GM19468 (cell line): ENCODE data around the gene SUDS3.

Experiments used
- ATAC-seq: cut with Tn5 transposase; IDR thresholded peaks from one replicate; pipeline ENCODE4 v1.9.1; 2021; ENCODE audit warnings: mild to moderate bottlenecking, moderate library complexity, moderate number of reproducible peaks; ENCODE audit not compliant: unreplicated experiment; ENCODE audit errors: extremely low read depth

SUDS3 gene

GRCh38 chr12:118355843-118356242, 20.5 kb upstream of the SUDS3 start:
- no peak for ATAC-seq

DNA sequence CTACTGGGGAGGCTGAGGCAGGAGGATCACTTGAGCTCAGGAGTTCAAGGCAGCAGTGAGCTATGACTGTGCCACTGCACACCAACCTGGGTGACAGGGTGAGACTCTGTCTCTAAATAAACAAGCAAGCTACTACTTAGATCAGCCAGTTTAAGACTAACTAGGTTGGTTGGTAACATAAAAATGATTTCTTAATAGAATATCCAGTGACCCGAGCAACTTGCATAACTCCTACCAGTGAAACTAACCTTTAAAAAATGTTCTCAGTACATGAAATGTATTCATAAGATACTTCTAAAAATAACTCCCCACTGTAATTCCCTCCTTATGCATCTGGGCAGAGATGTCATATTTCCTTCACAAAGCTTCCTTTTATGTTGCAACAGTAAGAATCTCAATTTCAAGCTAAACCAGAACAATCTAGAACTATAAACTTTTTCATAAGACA, 19.5 kb upstream of the SUDS3 start:
- ATAC-seq = no peak

GRCh38 chr12:118357257-118358007, 18.9 kb upstream of the SUDS3 start:
- peak; percentile 35 for ATAC-seq

DNA sequence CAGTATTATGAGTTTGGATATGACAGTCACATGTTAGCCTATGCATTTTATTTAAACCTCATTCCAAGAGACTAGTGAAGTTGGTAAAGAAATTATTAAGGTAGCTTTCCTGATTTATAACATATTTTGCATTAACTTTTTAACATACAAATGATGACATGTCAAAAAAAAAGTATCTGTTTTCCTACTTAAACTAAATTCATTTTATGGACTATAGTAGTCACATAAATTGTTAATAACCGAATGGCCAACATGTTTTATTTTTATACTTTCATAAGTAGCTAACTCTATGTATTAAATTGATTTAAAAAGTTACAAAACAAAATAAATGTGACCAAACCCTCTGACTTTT, 18.4 kb upstream of the SUDS3 start:
- ATAC-seq = no peak

DNA sequence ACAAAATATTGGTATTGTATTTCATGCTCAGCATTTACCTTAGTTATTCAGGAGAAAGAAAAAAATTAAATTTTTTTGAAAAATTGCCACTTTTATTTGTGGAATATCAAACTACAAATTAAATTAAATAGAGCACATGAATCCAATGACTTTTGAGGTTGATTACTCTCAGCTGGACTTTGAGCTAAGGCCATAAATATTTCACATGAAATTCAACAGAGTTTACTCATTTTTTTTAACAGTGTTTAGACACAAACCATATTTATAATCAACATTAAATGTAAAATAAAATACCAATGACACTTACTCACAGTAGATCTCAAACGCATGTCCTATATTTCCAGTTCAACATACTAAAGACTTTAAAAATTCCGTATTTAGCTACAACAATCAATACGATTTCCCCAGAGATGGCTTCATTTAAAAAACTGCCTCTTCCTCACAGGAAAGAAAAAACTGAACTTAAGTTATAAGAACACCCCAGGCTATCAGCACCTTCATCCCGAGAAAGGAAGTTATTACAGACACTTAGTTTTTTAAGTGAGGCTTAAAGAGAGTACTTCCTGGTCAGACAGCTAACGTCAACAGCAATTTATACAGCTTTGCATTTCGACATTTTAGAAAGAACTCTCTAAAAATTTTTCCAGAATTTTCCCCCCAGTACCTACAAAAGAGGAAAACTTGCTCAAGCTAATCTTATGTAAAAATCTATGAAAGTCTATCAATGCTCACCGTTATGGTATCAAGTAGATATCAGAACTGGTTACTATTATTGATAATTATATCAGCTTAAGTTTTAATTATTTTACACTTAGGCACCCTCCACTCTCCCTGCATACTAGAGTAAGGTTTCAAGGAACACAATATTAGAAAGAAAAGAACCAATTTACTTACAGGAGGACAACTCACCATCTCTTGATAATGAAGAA, 17.5 kb upstream of the SUDS3 start:
- no peak for ATAC-seq

DNA sequence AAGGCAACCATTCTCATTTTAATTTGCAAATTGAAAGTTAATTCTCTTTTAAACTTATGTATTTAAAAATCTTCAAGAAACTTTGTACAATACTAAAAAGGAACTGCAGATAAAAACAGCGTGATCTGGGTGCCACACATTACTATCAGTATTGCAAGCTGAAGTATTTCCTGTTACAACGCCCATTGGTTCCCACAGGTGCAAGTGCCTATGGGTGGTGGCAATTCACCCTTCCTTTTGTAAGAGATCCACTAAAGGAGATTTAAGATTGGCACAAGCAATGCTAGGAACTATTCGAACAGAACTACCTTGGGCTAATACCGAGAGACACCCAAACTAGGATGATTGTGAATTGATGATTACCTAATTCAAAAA, 16.8 kb upstream of the SUDS3 start:
- ATAC-seq = no peak

GRCh38 chr12:118361092-118361404, 15.3 kb upstream of the SUDS3 start:
- ATAC-seq = no peak

GRCh38 chr12:118361889-118362288, 14.5 kb upstream of the SUDS3 start:
- ATAC-seq = no peak

- ATAC-seq = no peak
These were observed 7.5 kb upstream of the SUDS3 start for GRCh38 chr12:118368821-118369220.

- ATAC-seq = no peak
These were observed 5.8 kb upstream of the SUDS3 start for GRCh38 chr12:118370601-118371000.

DNA sequence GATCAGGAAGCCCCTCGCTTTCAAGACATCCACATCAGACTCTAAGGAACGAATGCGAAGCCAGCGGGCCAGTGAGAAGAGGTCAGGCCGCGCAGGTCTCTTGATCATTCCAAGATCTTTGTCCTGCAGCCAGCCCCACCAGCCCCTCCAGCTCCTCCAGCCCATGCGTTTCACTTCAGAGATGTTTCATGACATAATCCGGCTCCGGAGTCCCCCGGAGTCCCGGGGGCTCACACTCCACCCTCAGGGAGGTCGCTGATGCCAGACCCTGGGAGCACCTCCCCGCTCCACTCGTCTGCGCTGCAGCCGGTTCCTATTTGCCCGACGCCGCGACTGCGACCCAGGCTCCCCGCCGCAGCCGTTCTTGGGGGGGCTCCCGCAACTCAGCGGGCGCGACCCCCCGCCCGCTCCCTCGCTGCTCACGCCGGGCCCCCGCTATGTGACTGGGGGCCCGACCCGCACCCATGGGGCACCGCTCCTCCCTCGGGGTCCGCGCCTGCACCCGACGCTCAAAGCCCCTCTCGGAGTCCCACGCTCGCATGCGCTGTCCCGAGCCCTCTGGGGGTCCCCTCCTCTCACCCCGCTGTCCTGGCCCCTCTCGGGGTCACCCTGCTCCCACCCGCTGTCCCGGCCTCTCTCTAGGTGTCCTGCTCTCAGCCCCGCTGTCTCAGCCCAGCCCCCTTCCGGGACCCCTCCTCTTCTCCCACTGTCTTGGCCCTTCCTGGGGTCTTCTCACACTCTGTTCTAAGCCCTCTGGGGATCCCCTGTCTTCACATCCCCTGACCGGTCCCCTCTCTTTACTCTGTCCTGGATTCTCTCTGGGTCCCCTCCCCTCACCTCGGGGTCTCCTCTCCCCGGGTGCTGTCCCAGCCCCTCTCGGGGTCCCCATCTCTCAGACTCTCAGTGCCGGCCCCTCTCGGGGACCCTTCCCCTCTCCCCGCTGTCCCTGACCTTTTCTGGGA, 4.8 kb upstream of the SUDS3 start:
- ATAC-seq = no peak

DNA sequence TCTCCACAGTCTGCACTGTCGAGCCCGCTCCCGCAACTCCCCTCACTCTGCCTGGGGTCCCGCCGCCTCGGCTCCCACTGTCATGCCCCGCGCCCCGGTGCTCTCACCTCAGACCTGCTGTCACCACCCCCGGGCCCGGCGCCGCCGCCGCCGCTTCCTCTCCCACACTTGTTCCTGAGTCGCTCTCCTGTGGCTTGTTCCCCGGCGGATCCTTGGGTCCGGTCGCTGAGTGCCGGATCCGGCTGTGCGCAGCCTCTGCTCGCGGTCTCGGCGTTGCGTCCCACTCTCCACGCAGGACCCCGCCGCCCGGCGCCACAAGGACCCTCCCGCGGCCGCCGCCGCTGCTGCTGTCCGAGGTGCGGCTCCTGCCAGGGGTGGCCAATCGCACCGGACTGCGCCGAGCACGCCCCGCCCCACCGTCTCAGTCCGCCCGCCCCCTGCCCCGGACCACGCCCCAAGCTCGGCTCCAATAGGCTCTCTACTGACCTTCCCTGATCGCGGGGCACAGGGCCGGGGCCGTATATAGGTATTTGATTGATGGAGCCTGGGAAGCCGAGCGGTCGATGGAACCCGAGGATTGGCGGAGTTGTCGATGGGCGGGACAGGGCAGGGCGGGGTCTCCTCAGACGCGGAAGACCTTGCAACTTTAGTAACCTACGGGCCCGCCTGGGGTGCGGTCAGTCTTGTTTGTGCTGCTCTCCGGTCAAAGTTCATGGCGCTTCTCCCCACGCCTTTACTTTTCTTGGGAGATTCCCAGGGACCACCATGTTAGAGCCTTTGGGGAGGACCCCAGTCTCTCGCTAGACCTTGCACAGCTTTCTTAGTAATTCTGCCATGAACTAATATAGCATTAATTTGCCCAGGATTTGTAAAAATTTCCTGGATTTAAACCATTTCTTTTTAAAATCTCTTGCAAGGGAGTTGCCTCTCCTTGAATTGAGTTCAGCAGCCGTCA, 3.5 kb upstream of the SUDS3 start, which contains the start of gene TAOK3:
Gene TAOK3, minus strand, starts transcription at position 367 of the 955 bp plus-strand sequence. CDS start 117,340 bp downstream, outside the sequence.
- ATAC-seq = peak; percentile 57

- ATAC-seq = no peak
These were observed 2.7 kb upstream of the SUDS3 start for GRCh38 chr12:118373616-118374015.

DNA sequence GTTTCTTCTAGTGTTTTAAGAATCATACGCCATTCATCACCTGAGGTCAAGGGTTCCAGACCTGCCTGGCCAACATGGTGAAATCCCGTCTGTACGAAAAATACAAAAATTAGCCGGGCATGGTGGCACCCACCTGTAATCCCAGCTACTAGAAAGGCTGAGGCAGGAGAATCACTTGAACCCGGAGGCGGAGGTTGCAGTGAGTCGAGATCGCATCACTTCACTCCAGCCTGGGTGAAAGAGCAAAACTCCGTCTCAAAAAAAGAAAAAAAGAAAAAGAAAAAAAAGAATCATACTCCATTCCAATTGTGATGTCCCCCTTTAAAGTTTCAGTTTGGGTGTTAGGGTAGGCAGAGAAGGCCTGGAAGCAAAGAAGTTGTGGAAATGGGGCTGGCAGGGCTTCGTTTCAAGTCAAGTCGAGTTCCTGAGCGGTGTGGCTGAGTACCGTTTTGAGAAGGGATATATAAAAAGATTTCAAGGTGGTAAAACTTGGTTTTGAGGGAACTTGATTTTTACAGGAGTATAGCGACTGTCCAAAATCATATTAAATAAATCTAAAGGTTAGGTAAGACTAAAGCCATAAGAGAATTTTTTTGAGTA, 2.1 kb upstream of the SUDS3 start:
- no peak for ATAC-seq

GRCh38 chr12:118374909-118375308, 1.4 kb upstream of the SUDS3 start:
- no peak for ATAC-seq

- ATAC-seq = no peak
These were observed 1.0 kb upstream of the SUDS3 start for GRCh38 chr12:118375348-118375747.

DNA sequence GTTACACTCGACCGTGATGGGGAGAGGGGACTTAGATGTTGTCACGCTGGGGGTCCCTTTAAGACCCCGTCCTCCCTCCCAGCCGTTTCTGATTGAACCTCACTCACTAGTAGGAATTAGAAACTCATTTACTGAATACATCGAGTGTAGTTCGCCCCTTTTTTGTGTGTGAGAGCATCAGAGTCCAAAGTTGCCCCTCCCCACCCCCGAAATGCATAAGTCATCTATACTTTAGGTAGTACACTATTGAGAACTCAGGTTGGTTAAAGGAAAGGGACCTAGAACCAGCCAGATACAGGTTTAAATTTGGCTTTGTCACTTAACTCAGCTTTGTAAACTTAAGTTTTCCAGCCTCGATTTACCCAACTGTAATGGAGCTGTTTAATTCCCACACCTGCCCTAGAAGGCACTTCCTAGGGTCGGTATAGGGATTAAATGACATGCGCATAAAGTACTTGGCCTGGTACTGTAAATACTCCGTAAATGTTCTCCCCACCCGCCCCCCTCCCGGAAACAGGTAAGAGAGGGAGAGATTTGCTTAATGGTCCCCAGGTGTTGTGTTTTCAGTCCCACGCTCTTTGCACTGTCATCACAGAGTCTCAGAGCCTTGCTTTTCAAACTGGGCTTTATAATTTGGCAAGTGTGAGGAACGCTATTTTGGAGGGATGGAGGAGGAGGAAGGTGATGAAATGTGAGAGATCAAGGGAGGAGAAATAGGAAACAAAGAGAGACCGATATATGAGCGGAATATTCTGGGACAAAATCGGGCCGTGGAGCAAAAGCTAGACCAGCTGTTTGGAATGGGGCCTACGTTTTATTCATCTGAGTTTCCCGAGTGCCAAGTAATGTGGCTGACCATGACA, 897 bp downstream of the SUDS3 start:
- no peak for ATAC-seq

- no peak for ATAC-seq
These were observed 1.6 kb downstream of the SUDS3 start for GRCh38 chr12:118377884-118378470.
